GM21619 (cell line): Measurements from ENCODE around the gene FHIT.

ENCODE experiments used
- ATAC-seq: cut with Tn5 transposase; IDR thresholded peaks from one replicate; pipeline ENCODE4 v1.9.1; 2021; ENCODE audit not compliant: unreplicated experiment

Gene FHIT

GRCh38 chr3:60434950-60435349 is 816.3 kb downstream of the FHIT start:
- no peak for ATAC-seq

DNA sequence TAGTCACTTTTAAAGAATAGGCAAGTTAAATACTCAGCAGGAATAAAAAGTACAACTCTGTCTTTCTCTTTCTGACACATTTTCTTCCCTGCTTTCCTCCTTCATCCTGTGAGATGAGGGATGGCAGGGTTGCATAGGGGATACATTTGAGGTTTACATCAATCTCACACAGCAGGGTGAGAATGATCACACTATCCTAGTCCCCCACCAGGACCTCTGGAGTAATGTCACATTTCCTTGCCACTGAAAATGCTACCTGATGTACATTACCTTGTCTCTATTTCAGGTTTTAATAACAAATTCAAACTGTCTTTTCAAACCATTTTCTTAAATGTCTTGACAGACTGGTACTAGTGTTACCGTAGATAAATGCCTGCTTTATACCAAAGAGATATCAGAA is 816.9 kb downstream of the FHIT start:
- ATAC-seq: no peak

GRCh38 chr3:60431599-60431958 is 819.7 kb downstream of the FHIT start:
- ATAC-seq: no peak

DNA sequence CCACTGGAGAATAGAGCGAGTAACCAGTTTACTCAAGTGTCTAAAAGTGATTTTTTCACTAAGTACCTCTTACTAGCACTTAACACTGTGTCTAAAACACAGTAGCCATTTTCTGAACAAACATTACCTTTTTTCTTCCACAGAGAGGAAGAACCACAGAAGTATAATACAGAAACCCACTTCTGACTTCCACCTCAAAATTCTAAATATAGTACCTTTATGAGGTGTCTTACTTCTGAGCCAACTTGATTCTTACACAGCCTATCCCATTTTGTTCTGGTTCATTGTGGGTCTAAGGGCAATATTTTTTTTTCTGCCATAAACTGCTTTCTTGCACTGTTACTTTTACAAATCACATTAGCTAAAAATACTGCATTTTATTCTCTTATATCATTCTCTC is 821.0 kb downstream of the FHIT start:
- no peak for ATAC-seq

DNA sequence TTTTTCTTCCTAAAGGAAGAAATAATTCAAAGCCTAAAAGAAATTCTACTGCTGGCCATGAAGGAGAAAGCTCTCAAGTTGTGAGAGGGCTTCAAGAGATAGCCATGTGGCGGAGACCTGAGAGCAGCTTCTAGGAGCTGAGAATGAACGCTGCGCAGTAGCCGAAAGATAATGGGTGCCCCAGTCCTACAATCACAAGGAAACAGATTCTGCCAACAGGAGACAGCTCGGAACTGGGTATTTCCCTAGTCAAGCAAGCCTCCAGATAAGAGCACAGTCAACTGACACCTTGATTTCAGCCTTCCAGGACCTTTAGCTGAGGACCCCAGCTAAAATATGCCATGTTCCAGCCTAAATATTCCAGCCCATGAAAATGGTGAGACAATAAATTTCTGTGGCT is 824.1 kb downstream of the FHIT start:
- ATAC-seq: no peak

DNA sequence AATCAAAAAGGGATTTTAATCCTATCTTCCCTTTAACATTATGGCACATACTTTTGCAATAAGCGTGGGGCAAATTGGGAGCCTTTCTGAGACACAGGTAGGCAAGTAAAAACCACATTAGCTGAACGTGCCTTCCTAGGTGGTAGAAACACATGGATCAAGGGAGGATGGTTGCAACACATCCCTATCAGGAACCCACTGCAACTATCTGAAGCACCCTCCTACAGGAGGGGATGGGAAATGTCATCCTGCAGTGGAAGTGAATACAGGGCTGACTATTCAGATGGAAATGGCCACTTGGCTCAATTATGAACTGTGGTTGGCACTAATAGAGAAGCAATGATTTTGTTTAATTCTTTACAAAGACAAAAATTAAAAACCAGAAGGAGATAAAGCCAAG is 826.3 kb downstream of the FHIT start:
- ATAC-seq: no peak

- no peak for ATAC-seq
Observed at GRCh38 chr3:60424034-60424433, 827.2 kb downstream of the FHIT start.

- ATAC-seq: no peak
Observed at GRCh38 chr3:60423556-60423955, 827.7 kb downstream of the FHIT start.

- ATAC-seq: no peak
Observed at GRCh38 chr3:60421749-60422446, 829.4 kb downstream of the FHIT start.

- no peak for ATAC-seq
Observed at GRCh38 chr3:60417576-60417975, 833.7 kb downstream of the FHIT start.

DNA sequence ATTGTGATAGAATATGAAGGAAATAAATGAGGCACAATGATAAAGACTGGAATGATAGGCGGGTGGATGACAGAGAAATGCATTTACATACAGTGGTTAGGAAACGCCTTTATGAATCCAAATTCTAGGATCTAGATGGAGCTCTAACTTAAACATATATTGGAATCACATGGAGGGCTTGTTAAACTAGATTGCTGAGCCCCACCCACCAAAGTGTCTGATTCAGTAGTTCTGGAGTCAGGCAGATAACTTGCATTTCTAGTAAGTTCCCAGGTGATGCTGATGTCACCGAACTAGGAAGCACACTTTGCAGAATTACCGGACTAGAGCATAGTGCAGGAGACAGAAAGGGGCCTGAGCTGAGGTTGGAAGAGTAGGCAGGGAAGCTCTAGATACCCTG is 837.2 kb downstream of the FHIT start:
- ATAC-seq: no peak

DNA sequence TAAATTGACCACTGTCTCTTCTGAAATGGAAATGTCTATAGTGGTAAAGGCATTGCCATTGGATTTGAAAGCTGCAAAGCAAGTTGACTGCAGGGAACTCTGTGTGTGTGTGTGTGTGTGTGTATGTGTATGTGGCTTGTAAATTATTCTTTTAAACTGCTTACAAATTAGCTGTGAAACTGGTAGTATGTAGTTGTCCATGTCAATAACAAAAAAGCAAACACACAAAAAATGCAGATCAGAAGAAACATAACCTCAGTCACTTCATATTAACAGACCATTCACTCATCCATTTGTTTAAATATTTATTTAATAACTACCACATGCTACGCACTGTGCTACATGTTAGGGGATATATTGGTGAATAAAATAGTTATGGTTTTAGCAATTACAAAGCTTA is 837.7 kb downstream of the FHIT start:
- ATAC-seq: no peak

DNA sequence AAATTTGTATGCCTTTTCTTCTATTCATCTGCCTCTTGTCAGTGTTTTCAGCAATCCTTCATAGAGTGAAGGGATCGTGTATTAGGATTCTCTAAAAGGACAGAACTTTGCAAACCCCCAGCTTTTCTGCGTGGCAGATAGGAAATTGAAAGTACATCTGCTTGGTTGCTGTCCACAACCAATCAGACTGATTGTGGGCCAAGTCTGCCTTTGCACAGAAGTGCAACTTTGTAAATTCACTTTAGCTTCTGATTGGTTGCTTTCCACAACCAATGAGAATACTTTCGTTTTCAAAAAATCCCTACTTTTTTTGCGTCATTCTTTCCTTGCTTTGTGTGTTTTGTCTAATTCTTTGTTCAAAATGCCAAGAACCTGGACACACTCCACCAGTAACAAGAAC is 847.4 kb downstream of the FHIT start:
- no peak for ATAC-seq

- ATAC-seq: no peak
Observed at GRCh38 chr3:60402931-60403330, 848.3 kb downstream of the FHIT start.

- no peak for ATAC-seq
Observed at GRCh38 chr3:60399861-60400845, 851.1 kb downstream of the FHIT start.

GRCh38 chr3:60399292-60399691 is 852.0 kb downstream of the FHIT start:
- ATAC-seq: no peak

GRCh38 chr3:60395173-60395762 is 856.0 kb downstream of the FHIT start:
- ATAC-seq: no peak

DNA sequence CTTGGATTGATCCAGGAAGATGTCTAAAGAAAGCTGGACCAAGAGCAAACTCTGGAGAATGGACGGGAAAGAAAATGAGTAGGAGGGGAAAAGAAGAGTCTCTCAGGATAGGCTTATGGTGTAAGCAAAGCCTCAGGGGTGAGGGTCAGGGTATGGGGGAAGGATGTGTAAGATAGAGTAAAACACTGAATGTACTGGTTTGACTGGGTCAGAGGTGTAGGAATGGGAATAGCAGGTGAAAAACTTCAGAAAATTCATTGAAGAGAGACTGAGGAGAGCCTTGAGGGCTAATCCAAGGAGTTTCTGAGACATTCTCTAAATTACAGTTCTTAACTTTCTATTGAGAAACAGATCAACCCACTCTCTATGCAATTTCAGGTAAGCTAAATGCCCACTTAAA is 857.3 kb downstream of the FHIT start:
- no peak for ATAC-seq

DNA sequence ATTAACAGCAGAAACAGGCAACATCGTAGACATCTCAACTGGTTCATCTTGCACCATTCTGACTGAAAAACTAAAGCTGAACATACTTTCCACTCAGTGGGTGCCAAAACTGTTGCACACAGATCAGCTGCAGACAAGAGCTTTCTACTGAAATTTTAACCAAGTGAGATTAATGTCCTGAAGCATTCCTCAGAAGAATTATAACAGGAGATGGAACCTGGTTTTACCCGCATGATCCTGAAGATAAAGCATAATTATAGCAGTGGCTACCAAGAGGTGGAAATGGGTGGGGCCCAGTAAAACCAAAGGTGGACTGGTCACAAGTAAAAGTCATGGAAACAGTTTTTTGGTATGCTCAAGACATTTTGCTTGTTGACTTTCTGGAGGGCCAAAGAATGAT is 858.8 kb downstream of the FHIT start:
- no peak for ATAC-seq

GRCh38 chr3:60391292-60391691 is 860.0 kb downstream of the FHIT start:
- no peak for ATAC-seq

DNA sequence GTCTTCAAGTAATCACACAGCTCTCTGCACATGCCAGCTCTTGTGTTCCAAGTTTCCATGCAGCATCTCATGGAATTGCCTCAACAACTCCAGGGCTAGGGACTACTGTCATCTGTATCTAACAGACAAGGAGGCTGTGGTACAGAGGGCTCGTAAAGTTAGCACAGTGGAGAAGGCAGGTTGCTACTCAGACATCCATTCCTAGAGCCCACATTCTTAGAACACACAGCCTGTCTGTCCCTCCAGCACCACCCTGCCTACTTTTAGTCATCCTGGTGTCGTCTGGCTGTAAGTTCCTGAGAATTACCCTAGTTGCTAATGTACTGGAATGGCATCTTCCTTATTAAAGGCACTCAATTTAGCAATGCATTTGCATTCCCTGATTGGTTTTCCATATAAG is 862.5 kb downstream of the FHIT start:
- no peak for ATAC-seq

DNA sequence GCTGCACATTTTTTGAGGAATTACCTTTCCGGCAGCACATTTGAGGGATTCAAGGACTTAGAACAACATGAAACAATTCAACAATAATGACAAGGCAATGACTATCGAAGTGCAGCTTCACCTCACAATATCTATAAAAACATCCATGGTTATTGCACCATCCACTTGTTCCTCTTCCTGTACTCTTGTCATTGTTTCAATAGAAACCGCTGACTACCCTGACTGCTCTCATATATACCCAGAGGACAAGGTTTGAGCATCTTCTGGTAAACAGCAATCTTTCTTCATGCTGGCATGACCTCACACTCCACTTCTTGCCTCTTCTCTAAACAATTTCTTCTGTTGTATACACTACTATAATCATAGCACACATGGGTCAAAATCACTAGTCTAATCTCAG is 864.9 kb downstream of the FHIT start:
- ATAC-seq: no peak
